GM23248 (cell line): ENCODE results near the gene COL26A1.

Experiments used
- EZH2 ChIP-seq: fragments of 200-600 bp; sonication (generic); IDR thresholded peaks from 2 replicates; pipeline ENCODE4 v1.6.1; 2018; ENCODE audit warnings: antibody characterized with exemption, mild to moderate bottlenecking; ENCODE audit not compliant: insufficient read depth, poor library complexity, severe bottlenecking
- EZH2phosphoT487 ChIP-seq: fragments of 200-600 bp; sonication (generic); IDR thresholded peaks from 2 replicates; pipeline ENCODE4 v1.6.1; 2018; ENCODE audit warnings: antibody characterized with exemption, moderate library complexity, mild to moderate bottlenecking, low read depth; ENCODE audit not compliant: insufficient read depth

DNA sequence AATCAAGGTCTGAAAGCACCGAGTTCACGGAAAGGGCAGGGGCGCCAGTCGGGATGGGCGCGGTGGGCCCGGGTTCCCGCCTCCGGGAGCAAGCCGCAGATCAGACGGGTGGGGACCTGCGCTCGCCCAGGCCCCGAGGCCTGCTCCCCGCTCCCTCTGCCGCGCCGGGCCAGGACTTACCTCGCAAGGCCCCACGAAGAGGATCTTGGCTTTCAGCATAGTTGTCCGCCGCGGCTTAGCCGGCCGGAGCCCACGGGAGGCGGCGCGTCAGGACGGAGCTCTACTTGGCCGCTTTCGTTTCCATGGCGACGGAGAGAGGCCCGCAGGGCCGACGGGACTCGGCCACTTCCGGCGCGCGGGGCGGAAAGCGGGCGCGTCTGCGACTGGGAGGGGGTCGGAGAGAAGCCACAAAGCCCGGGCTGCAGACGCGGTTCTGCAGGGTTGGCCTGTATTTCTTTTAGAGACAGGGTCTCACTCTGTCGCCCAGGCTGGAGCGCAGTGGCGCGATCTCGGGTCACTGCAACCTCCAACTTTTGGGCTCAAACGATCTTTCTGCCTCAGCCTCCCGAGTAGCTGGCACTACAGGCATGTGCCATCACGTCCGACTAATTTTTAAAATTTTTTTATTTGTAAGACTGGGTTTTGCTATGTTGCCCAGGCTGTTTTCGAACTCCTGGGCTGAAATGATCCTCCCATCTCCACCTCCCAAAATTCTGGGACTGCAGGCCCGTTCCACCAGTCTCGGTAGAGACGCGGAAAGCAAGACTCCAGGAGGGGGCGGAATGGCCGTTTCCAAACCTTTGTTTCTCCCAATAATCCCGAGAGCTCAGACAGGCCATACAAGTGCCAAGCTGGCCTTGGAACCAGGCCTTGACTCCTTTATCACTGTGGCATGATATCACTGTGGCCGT lies 40.9 kb upstream of the COL26A1 start, which contains the start of gene IFT22:
- TF ChIP-seq EZH2: no peak
- no peak for TF ChIP-seq EZH2phosphoT487
